ENCODE measurements around the gene ZNF653. TPM values are rescaled to one million over a fixed set of nuclear protein-coding genes. Genes with fewer than 3 reads are reported as not detected.
A peak's percentile ranks its signal among the peaks of the same experiment; 100 is the strongest.

Gene ZNF653
- total and polyA plus RNA-seq, 9 of the 15 experiments (the other 6 are each of a cell fraction or from before 2014, with no cell fraction given): 1.6 to 8.0 (median 4.2) TPM; not detected in 2

DNA sequence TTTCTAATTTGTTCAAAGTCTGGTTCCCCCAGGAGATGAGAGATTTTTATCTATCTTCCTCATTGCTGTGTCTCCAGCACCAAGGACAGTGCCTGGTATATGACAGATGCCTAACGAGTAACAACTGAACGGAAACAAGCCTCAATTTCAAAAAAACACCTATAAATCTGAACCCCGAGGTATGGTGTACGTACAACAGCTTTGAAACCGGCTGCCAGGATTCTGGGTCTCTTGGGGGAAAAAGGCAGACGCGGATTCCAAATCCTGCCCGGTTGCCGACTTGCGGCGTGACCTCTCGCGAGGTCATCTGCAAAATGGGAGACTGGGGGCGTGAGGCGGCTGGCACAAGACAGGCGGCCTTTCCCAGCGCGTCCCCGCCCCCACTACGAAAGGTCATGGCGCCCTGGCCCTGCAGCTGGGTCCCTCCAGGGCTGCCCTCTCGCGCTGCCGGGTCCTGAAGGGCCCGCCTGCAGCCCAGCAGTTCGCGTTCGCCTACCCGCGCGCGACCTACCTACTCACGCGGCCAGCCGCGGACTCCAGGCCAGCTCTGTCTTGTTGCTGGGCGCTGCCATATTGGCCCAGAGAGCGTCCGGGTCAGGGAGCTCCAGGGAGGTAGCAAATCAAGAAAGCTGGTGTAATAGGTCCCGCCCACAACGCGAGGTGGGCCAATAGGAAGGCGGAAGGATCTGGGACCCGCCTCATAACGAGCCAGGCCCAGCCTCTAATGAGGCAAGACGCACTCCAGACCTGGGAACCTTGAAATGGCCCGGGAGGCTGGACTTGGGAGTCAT is 23.1 kb upstream of the ZNF653 start, which contains the start of gene ECSIT (continued):
- peak; percentile 6; the same call in 1 of the 2 replicates for TF ChIP-seq JUN (IDR thresholded peaks at IDR 0.05; ENCODE audit: borderline replicate concordance, low read depth, low read length)
- TF ChIP-seq JUN (CRISPR knock-in tag; IDR thresholded peaks at IDR 0.05; ENCODE audit: borderline replicate concordance): 0 out of 2 replicates have a peak, but pooled peaks have one; percentile 64
- TF ChIP-seq, protein P1, sequence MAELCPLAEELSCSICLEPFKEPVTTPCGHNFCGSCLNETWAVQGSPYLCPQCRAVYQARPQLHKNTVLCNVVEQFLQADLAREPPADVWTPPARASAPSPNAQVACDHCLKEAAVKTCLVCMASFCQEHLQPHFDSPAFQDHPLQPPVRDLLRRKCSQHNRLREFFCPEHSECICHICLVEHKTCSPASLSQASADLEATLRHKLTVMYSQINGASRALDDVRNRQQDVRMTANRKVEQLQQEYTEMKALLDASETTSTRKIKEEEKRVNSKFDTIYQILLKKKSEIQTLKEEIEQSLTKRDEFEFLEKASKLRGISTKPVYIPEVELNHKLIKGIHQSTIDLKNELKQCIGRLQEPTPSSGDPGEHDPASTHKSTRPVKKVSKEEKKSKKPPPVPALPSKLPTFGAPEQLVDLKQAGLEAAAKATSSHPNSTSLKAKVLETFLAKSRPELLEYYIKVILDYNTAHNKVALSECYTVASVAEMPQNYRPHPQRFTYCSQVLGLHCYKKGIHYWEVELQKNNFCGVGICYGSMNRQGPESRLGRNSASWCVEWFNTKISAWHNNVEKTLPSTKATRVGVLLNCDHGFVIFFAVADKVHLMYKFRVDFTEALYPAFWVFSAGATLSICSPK (IDR thresholded peaks at IDR 0.05; ENCODE audit: borderline replicate concordance): no peak
- no peak for TF ChIP-seq PCBP2 (IDR thresholded peaks at IDR 0.05; ENCODE audit: low read depth, low read length, poor library complexity, severe bottlenecking)
- TF ChIP-seq SIRT6 (IDR thresholded peaks at IDR 0.05; ENCODE audit: low read depth, low read length): no peak
- no peak for TF ChIP-seq MTF1 (CRISPR knock-in tag; IDR thresholded peaks at IDR 0.05; ENCODE audit: borderline replicate concordance)
- no peak for TF ChIP-seq SPI1 (IDR thresholded peaks at IDR 0.05; ENCODE audit: borderline replicate concordance, low read depth, low read length)
- no peak for TF ChIP-seq NFXL1 (CRISPR knock-in tag; IDR thresholded peaks at IDR 0.05)
- peak; percentile 81 for TF ChIP-seq FIP1L1 (IDR thresholded peaks at IDR 0.05; ENCODE audit: low read depth, low read length, poor library complexity, severe bottlenecking)
- peak; percentile 97 for TF ChIP-seq SIN3B (IDR thresholded peaks at IDR 0.05; ENCODE audit: low read depth)
- no peak for TF ChIP-seq ZNF584 (CRISPR knock-in tag; IDR thresholded peaks at IDR 0.05; ENCODE audit: low read depth)
- no peak for TF ChIP-seq YBX1 (IDR thresholded peaks at IDR 0.05)
- no peak for TF ChIP-seq EZH2 (IDR thresholded peaks at IDR 0.05; ENCODE audit: borderline replicate concordance, low read depth, low read length)
- no peak for TF ChIP-seq ZNF785 (CRISPR knock-in tag; IDR thresholded peaks at IDR 0.05)
- TF ChIP-seq HINFP (tag; conservative IDR thresholded peaks at IDR 0.05; ENCODE audit: low read depth): no peak; the same call in 1 of the 2 replicates
- no peak for TF ChIP-seq ZNF3 (CRISPR knock-in tag; IDR thresholded peaks at IDR 0.05)
- peak in 1 of 2 experiments; percentile 51; a peak in 1 of 4 replicates for TF ChIP-seq RCOR1 (IDR thresholded peaks at IDR 0.05; ENCODE audit: borderline replicate concordance in 1 of 2, low read depth in 2 of 2, low read length in 2 of 2)
- TF ChIP-seq ETS2 (tag; IDR thresholded peaks at IDR 0.05; ENCODE audit: borderline replicate concordance, poor library complexity, severe bottlenecking): no peak
- no peak for TF ChIP-seq MYNN (IDR thresholded peaks at IDR 0.05)
- no peak for TF ChIP-seq MYNN (CRISPR knock-in tag; IDR thresholded peaks at IDR 0.05)

Measured in K562 (cell line).